Retinal pigment epithelial cell (primary cell): ENCODE measurements around the gene NUP50.

Experiments used
- DNase-seq: peaks from one replicate; pipeline ENCODE4 v3.0.0-alpha.2; 2010; ENCODE audit warnings: low read depth
- H3K4me3 ChIP-seq: 2 replicates; pipeline ENCODE4 v1.5.1; 2011; ENCODE audit warnings: mild to moderate bottlenecking, low read length, control low read depth, moderate library complexity
- TF ChIP-seq, protein P1 (sequence below): conservative IDR thresholded peaks from 2 replicates; pipeline ENCODE4 v1.5.1; 2011; ENCODE audit warnings: low read depth, low read length, control low read depth, inconsistent platforms

NUP50 gene

DNA sequence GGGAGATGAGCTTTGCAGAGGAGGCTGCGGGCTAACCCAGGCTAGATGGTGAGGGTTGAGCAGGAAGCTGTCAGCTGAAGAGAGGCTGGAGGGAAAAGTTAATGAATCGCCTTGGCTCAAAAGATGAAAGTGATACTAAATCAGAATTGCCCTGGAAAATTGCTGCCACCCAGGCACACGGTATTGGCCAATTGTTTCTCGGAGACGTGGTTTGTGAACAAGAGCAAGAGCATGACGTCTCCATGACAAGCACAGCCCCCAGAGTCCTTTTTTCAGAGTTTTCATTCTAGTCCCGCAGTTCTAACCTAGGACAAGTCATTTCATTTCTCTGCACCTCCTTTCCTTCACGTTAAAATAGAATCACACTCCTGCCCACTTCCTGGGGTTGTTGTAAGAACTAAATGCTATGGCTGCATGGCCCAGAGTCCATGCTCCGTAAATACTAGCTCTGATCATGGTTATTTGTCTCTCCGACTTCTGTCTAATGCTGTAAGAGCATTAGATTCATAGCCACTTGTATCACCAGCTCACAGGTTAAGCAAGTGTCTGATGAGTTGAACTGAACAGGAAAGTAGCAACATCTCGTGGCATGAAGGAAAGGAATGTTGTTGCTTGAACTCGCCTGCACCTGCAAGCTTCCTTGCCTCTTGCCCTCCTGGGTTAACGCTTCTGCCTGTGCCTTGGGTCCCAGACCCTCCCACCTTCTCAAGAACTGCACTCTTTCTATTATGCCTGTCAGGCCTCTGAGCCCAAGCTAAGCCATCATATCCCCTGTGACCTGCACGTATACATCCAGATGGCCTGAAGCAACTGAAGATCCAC, 33.8 kb upstream of the NUP50 start:
- DNase-seq, result no peak
- H3K4me3 ChIP-seq, result no peak overlapping the region
- TF ChIP-seq, protein P1, sequence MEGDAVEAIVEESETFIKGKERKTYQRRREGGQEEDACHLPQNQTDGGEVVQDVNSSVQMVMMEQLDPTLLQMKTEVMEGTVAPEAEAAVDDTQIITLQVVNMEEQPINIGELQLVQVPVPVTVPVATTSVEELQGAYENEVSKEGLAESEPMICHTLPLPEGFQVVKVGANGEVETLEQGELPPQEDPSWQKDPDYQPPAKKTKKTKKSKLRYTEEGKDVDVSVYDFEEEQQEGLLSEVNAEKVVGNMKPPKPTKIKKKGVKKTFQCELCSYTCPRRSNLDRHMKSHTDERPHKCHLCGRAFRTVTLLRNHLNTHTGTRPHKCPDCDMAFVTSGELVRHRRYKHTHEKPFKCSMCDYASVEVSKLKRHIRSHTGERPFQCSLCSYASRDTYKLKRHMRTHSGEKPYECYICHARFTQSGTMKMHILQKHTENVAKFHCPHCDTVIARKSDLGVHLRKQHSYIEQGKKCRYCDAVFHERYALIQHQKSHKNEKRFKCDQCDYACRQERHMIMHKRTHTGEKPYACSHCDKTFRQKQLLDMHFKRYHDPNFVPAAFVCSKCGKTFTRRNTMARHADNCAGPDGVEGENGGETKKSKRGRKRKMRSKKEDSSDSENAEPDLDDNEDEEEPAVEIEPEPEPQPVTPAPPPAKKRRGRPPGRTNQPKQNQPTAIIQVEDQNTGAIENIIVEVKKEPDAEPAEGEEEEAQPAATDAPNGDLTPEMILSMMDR, result no peak

DNA sequence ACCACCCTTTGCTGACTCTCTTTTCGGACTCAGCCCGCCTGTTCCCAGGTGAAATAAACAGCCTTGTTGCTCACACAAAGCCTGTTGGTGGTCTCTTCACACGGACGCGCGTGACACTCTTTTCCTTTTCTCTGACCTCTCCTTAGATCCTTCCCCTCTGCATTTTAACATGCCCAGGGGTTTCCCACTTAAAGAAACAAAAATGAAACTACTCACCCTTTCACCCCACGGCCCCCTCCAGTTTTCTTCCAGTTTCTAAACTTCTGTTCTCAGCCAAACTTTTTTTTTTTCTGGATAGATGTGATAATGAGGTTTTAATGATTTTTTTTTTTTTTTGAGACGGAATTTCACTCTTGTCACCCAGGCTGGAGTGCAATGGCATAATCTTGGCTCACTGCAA, 32.8 kb upstream of the NUP50 start:
- DNase-seq, result no peak
- TF ChIP-seq, protein P1, result no peak
- H3K4me3 ChIP-seq, result no peak overlapping the region

DNA sequence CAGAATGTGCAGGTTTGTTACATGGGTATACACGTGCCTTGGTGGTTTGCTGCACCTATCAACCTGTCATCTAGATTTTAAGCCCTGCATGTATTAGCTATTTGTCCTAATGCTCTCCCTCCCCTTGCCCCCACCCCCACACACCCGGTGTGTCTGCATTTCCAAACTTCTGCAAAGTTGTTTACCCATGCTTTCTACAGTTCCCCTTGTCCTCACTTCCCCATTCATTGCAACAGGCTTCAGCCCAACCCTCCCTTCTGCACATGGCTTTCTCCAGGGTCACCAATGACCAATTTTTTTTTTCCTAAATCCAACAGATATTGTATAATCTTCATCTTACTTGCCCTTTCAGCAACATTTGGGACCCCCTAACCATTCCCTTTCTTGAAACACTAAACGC, 32.0 kb upstream of the NUP50 start:
- TF ChIP-seq, protein P1, result no peak
- no peak overlapping the region for H3K4me3 ChIP-seq
- DNase-seq, result no peak

DNA sequence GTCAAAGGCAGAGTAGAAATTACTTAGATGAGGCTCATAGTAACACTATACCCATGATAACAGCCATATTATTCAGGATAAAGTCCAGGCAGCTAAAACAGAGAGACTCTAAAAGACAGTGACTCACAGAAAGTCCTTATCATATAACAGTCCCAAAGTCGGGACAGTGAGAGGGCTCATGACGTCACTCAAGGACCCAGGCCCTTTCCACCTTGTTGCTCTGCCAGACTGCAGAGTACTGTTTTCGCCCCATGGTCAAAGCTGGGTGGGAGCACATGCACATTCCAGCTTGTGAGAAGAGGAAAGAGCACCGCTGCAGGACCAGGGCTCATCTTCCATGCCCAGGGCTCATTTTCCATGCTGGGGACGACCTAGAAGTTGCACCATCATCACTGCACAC, 29.4 kb upstream of the NUP50 start:
- TF ChIP-seq, protein P1, result no peak
- DNase-seq, result no peak
- no peak overlapping the region for H3K4me3 ChIP-seq

DNA sequence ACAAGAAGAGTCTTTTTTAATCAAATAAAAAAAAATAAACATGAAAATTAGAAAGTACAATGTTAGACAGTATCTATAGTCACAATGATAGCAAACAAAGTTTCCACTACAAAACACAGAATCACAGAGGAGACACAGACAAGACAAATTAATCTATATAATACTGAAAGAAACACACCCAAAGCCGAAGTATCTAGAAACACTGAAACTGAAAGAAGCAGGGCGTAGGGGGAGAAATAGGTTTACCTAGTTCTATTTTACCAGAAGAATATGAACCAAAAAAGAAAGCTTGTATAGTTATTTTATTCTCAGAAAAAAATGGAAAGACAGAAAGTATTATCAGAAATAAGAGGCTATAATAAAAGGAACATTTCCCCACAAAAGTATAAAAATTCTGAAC, 27.1 kb upstream of the NUP50 start:
- TF ChIP-seq, protein P1, result no peak
- no peak overlapping the region for H3K4me3 ChIP-seq

DNA sequence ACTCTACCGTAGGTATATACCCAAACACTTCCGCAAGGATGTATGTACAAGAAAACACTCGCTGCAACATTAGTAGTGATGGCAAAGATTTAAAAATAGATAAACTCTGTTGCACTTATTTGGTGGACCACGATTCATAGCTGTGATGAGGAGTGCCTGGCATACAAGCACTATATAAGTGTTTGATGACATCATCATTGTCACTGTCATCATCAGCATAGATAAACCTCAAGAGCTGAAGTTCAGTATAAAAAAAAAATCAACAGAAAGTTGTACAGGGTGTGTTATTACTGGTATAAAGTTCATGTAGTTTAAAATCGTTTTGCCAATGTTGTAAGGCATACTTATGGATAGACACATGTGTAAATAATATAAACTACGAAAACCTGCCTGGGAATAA, 24.0 kb upstream of the NUP50 start:
- H3K4me3 ChIP-seq, result no peak overlapping the region
- TF ChIP-seq, protein P1, result no peak
- DNase-seq, result no peak

More for the DNA sequence above, 27.1 kb upstream of the NUP50 start:
- DNase-seq, result no peak

DNA sequence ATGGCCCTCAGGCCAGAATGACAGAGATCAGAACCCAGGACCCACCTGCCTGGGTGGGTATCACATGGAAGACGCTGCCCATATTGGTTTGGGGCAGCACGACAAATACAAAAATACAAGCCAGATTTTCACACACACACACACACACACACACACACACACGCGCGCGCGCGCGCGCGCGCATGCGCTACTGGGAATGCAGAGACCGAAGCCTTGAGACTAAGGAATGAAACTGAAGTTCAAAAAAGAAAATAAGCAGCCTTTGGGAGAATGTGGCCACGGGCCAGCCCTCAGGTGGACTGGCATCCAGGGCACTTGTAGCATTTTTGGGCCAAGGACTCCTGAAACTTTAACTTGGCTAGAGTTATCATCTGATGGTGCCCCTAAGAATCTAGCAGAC, 21.3 kb upstream of the NUP50 start:
- DNase-seq, result no peak
- TF ChIP-seq, protein P1, result no peak
- H3K4me3 ChIP-seq, result no peak overlapping the region
